K562 (cell line): ENCODE data around the gene SLC13A4. TPM values are rescaled to one million over a fixed set of nuclear protein-coding genes. Genes with fewer than 3 reads are reported as not detected.

Experiments
- C11orf30 ChIP-seq: fragments of 450-650 bp; IDR thresholded peaks from 2 replicates; pipeline ENCODE4 v1.6.1; 2016; ENCODE audit warnings: low read depth, mild to moderate bottlenecking
- CBFA2T3 ChIP-seq: fragments of 450-650 bp; IDR thresholded peaks from 2 replicates; pipeline ENCODE4 v1.6.1; 2017
- CCNT2 ChIP-seq: IDR thresholded peaks from 2 replicates; pipeline ENCODE4 v1.6.1; 2011; ENCODE audit warnings: borderline replicate concordance, low read depth, mild to moderate bottlenecking, moderate library complexity, mixed read lengths, low read length; ENCODE audit not compliant: insufficient read length; ENCODE audit errors: extremely low read depth
- CREB1 ChIP-seq, 2 experiments: sonication (generic) in 1 of 2; formaldehyde crosslinking in 1 of 2; IDR thresholded peaks; 2 replicates each; pipeline versions ENCODE4 v1.6.1 to v1.8.0; 2012 to 2022; ENCODE audit warnings: inconsistent platforms in 1 of 2, mild to moderate bottlenecking in 1 of 2, missing genetic modification reagents in 1 of 2, moderate library complexity in 1 of 2
- E2F3 ChIP-seq: fragments of 250-450 bp; sonication (Bioruptor Pico); IDR thresholded peaks from 2 replicates; pipeline ENCODE4 v1.4.0; 2020; ENCODE audit warnings: mild to moderate bottlenecking
- ELF2 ChIP-seq: fragments of 250-450 bp; sonication (Bioruptor Pico); IDR thresholded peaks from 2 replicates; pipeline ENCODE4 v1.5.0; 2021; ENCODE audit warnings: mild to moderate bottlenecking
- ESRRA ChIP-seq: fragments of 450-650 bp; IDR thresholded peaks from 2 replicates; pipeline ENCODE4 v1.6.1; 2014; ENCODE audit warnings: low read depth, mild to moderate bottlenecking, moderate library complexity, borderline replicate concordance
- ETV5 ChIP-seq: sonication (generic); formaldehyde crosslinking; IDR thresholded peaks from 2 replicates; pipeline ENCODE4 v1.4.0; 2020; ENCODE audit warnings: low read depth, mild to moderate bottlenecking, missing genetic modification reagents
- FOXK2 ChIP-seq, 2 experiments: fragments of 450-650 bp; IDR thresholded peaks in 1 of 2; conservative IDR thresholded peaks in 1 of 2; 2 replicates each; pipeline ENCODE4 v1.6.1; 2016; ENCODE audit warnings: low read depth in 2 of 2, mild to moderate bottlenecking in 1 of 2
- GABPA ChIP-seq: fragments of 200-800 bp; sonication (Bioruptor generic); conservative IDR thresholded peaks from 2 replicates; pipeline ENCODE4 v1.6.1; 2016; ENCODE audit warnings: low read depth, missing genetic modification characterization, missing compliant biosample characterization
- HDAC8 ChIP-seq: fragments of 450-650 bp; IDR thresholded peaks from 2 replicates; pipeline ENCODE4 v1.6.1; 2016; ENCODE audit warnings: mild to moderate bottlenecking, missing genetic modification characterization, moderate library complexity, missing compliant biosample characterization
- HMGN3 ChIP-seq: IDR thresholded peaks from 2 replicates; pipeline ENCODE4 v1.6.1; 2011; ENCODE audit warnings: borderline replicate concordance, low read depth, mild to moderate bottlenecking, mixed read lengths, low read length; ENCODE audit not compliant: insufficient read length; ENCODE audit errors: extremely low read depth
- ILK ChIP-seq: fragments of 450-650 bp; IDR thresholded peaks from 2 replicates; pipeline ENCODE4 v1.6.1; 2016; ENCODE audit warnings: missing genetic modification characterization, low read depth, mild to moderate bottlenecking, missing compliant biosample characterization, moderate library complexity, borderline replicate concordance
- MAFF ChIP-seq: IDR thresholded peaks from 2 replicates; pipeline ENCODE4 v1.6.1; 2012; ENCODE audit warnings: low read length, improper control_type of control experiment
- MEIS2 ChIP-seq: fragments of 450-650 bp; IDR thresholded peaks from 2 replicates; pipeline ENCODE4 v1.6.1; 2014; ENCODE audit warnings: mild to moderate bottlenecking; ENCODE audit not compliant: partially characterized antibody
- NFE2L1 ChIP-seq: fragments of 450-650 bp; IDR thresholded peaks from 2 replicates; pipeline ENCODE4 v1.6.1; 2016; ENCODE audit warnings: missing genetic modification characterization, low read depth, mild to moderate bottlenecking, missing compliant biosample characterization, moderate library complexity, borderline replicate concordance
- NR2C1 ChIP-seq, 2 experiments: fragments of 450-650 bp; IDR thresholded peaks; 2 replicates each; pipeline ENCODE4 v1.6.1; 2017; ENCODE audit warnings: mild to moderate bottlenecking in 2 of 2, antibody characterized with exemption in 1 of 2, inconsistent platforms in 1 of 2, missing compliant biosample characterization in 1 of 2, missing genetic modification characterization in 1 of 2
- NR2F6 ChIP-seq: fragments of 450-650 bp; formaldehyde crosslinking; IDR thresholded peaks from 2 replicates; pipeline ENCODE4 v1.4.0; 2020; ENCODE audit warnings: mild to moderate bottlenecking
- SIRT6 ChIP-seq: IDR thresholded peaks from one replicate; pipeline ENCODE4 v1.6.1; 2012; ENCODE audit warnings: low read depth, mild to moderate bottlenecking, control low read depth, inconsistent platforms, low read length, moderate library complexity
- SMAD4 ChIP-seq: fragments of 250-450 bp; sonication (Bioruptor Pico); conservative IDR thresholded peaks from 2 replicates; pipeline ENCODE4 v1.8.0; 2021; ENCODE audit warnings: inconsistent platforms, mild to moderate bottlenecking, moderate library complexity
- TOE1 ChIP-seq, 2 experiments: fragments of 450-650 bp in 1 of 2; sonication (generic) in 1 of 2; formaldehyde crosslinking in 1 of 2; IDR thresholded peaks; 2 replicates each; pipeline versions ENCODE4 v1.7.1 to v1.8.0; 2016 to 2022; ENCODE audit warnings: borderline replicate concordance in 2 of 2, mild to moderate bottlenecking in 2 of 2, antibody characterized with exemption in 1 of 2, inconsistent platforms in 1 of 2, low read depth in 1 of 2, missing genetic modification reagents in 1 of 2, moderate library complexity in 1 of 2
- ZFP36 ChIP-seq: fragments of 150-350 bp; IDR thresholded peaks from 2 replicates; pipeline ENCODE4 v1.6.1; 2018; ENCODE audit warnings: low read length, low read depth; ENCODE audit not compliant: partially characterized antibody
- ZNF316 ChIP-seq: fragments of 450-650 bp; IDR thresholded peaks from 2 replicates; pipeline ENCODE4 v1.6.1; 2016
- ZNF707 ChIP-seq: fragments of 250-450 bp; sonication (Bioruptor Pico); conservative IDR thresholded peaks from 2 replicates; pipeline ENCODE4 v1.8.0; 2022; ENCODE audit warnings: inconsistent platforms, mild to moderate bottlenecking, moderate library complexity
- ZNF79 ChIP-seq: fragments of 250-450 bp; sonication (Bioruptor Pico); IDR thresholded peaks from 2 replicates; pipeline ENCODE4 v1.4.0; 2020; ENCODE audit warnings: low read depth, mild to moderate bottlenecking, moderate library complexity
- polyA plus RNA-seq, 8 experiments: library from polyadenylated mRNA; depleted of rRNA in 4 of 8; stranded (reverse) in 5 of 8; unstranded in 3 of 8; fragments of >200 nt; fragmentation: Nextera tagmentation in 2 of 8; fragmentation: Illumina TruSeq in 1 of 8; extraction: Ambion mirVana in 2 of 8; extraction: Trizol in 1 of 8; gene quantifications; 2 replicates each; pipeline versions ENCODE4 v1.2.1 to v1.2.3, GENCODE V29; 2011 to 2014; ENCODE audit warnings: inconsistent platforms in 1 of 8, missing spikeins in 1 of 8
- total RNA-seq, 7 experiments: library from RNA; depleted of rRNA in 6 of 7; stranded (reverse); fragments of >200 nt in 6 of 7; fragmentation: Illumina TruSeq in 2 of 7; extraction: Trizol in 2 of 7; gene quantifications; 2 replicates each; pipeline versions ENCODE4 v1.2.1 to v1.2.3, GENCODE V29; 2011 to 2021; ENCODE audit warnings: low replicate concordance in 1 of 7
- TF ChIP-seq, protein P1 (sequence below): sonication (generic); formaldehyde crosslinking; IDR thresholded peaks from 2 replicates; pipeline ENCODE4 v1.9.0; 2022; ENCODE audit warnings: mild to moderate bottlenecking, missing genetic modification reagents

SLC13A4 gene
- total and polyA plus RNA-seq, 9 of the 15 experiments (the other 6 are each of a cell fraction or from before 2014, with no cell fraction given) = 0.11 to 1.0 (median 0.36) TPM

DNA sequence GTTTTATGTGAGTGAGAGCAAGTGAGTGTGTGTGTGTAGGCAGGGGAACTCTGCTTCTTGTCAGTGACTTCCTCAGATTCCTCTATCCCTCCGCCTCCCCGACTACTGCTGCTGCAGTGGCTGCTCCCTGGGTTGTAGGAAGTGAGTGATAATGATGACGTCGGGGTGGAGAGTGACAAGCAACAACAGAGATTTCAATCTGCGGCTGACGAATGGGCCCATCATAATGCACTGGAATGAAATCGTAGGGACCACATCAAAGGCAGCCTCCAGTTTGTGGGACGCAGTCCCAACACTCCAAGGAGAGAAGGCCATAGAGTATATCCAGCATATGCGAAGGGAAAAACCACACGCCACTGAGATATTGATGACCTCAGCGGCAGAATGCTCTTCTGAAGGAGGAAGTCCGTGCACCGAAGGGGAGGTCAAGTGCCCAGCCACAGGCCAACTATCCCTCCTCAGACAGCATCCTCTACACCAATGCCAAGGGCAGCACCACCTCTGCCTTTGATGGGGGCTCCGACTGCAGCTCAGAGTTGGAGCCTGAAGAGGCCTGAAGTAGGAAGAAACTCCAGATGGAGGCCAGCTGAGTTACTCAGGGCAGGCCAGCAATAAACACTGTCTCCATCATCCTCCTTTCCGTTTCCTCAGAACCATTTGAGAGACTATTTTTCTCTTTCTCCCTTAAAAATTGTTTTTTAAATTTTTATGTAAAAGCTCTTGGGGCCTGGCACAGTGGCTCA is 77.0 kb downstream of the SLC13A4 start (continued):
- peak; percentile 91 for TF ChIP-seq CREB1 (IDR thresholded peaks at IDR 0.05)
- TF ChIP-seq CREB1 (CRISPR knock-in tag; IDR thresholded peaks at IDR 0.05) = peak; percentile 88
- TF ChIP-seq E2F3 = 0 out of 2 replicates have a peak, but pooled peaks have one; percentile 27
- no peak for TF ChIP-seq HMGN3
- no peak; the same call in none of the 2 replicates for TF ChIP-seq MAFF
- peak; percentile 46; the same call in 1 of the 2 replicates for TF ChIP-seq CBFA2T3
- TF ChIP-seq, protein P1, sequence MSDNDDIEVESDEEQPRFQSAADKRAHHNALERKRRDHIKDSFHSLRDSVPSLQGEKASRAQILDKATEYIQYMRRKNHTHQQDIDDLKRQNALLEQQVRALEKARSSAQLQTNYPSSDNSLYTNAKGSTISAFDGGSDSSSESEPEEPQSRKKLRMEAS (CRISPR knock-in tag) = peak; percentile 50; the same call in 1 of the 2 replicates
- TF ChIP-seq ILK (tag) = no peak
- no peak for TF ChIP-seq NR2C1 (IDR thresholded peaks at IDR 0.05)
- peak; percentile 47; the same call in 1 of the 2 replicates for TF ChIP-seq NR2C1 (tag; IDR thresholded peaks at IDR 0.05)
- peak; percentile 68 for TF ChIP-seq SMAD4
- peak in 1 of 2 experiments; percentile 82; a peak in 3 of 4 replicates for TF ChIP-seq FOXK2 (conservative IDR thresholded peaks at IDR 0.05 in 1 of 2, IDR thresholded peaks at IDR 0.05 in 1 of 2; ENCODE audit: low read depth in 2 of 2)
- TF ChIP-seq ZNF707 = no peak
- no peak for TF ChIP-seq NFE2L1 (tag)
- TF ChIP-seq ZNF316 = no peak
- peak; percentile 38 for TF ChIP-seq ZFP36
- TF ChIP-seq NR2F6 (CRISPR knock-in tag) = 0 out of 2 replicates have a peak, but pooled peaks have one; percentile 22
- TF ChIP-seq GABPA (tag) = peak; percentile 62
- TF ChIP-seq HDAC8 (tag) = 0 out of 2 replicates have a peak, but pooled peaks have one; percentile 60
- no peak for TF ChIP-seq ETV5 (CRISPR knock-in tag)
- TF ChIP-seq CCNT2 = peak; percentile 35
- peak; percentile 98 for TF ChIP-seq MEIS2
- no peak for TF ChIP-seq TOE1 (IDR thresholded peaks at IDR 0.05; ENCODE audit: borderline replicate concordance)
- TF ChIP-seq TOE1 (CRISPR knock-in tag; IDR thresholded peaks at IDR 0.05; ENCODE audit: borderline replicate concordance, low read depth) = no peak
- TF ChIP-seq ESRRA = peak; percentile 97
- no peak for TF ChIP-seq SIRT6
- peak; percentile 41; the same call in 1 of the 2 replicates for TF ChIP-seq C11orf30
- TF ChIP-seq ZNF79 (CRISPR knock-in tag) = no peak
- no peak; the same call in 1 of the 2 replicates for TF ChIP-seq ELF2 (CRISPR knock-in tag)
